Ovary (tissue), 9 donors: ENCODE measurements around the gene MORN5. TPM values are rescaled to one million over a fixed set of nuclear protein-coding genes. Genes with fewer than 3 reads are reported as not detected.

Source experiments
- DNase-seq, 5 donors: peaks; one replicate each; pipeline ENCODE4 v3.0.0-alpha.2; 2019 to 2020
- H3K27ac ChIP-seq, 2 donors: fragments of 200-600 bp; one replicate each; pipeline versions ENCODE4 v1.5.1 to v1.8.0; 2019 to 2022
- H3K27me3 ChIP-seq: fragments of 200-600 bp; one replicate; pipeline ENCODE4 v1.8.0; 2022
- H3K36me3 ChIP-seq: fragments of 200-600 bp; sonication (generic); one replicate; pipeline ENCODE4 v1.5.1; 2019
- H3K4me1 ChIP-seq: one replicate; pipeline ENCODE4 v1.8.1; 2013; ENCODE audit warnings: mild to moderate bottlenecking, moderate library complexity; ENCODE audit not compliant: insufficient read depth
- H3K4me3 ChIP-seq: fragments of 200-600 bp; sonication (generic); one replicate; pipeline ENCODE4 v1.5.1; 2017
- H3K9me3 ChIP-seq, 2 donors: fragments of 200-600 bp in 1 of 2; sonication (generic) in 1 of 2; one replicate each; pipeline versions ENCODE4 v1.5.1 to v1.8.1; 2013 to 2019; ENCODE audit warnings: mild to moderate bottlenecking in 1 of 2, moderate library complexity in 1 of 2
- EP300 ChIP-seq: sonication (generic); formaldehyde crosslinking; IDR thresholded peaks from one replicate; pipeline ENCODE4 v1.6.1; 2017; ENCODE audit warnings: antibody characterized with exemption
- POLR2A ChIP-seq: fragments of 450-650 bp; IDR thresholded peaks from one replicate; pipeline ENCODE4 v1.6.1; 2017; ENCODE audit warnings: antibody characterized with exemption, mild to moderate bottlenecking, moderate library complexity
- WGBS, 3 donors: extraction: QIAGEN DNeasy Blood & Tissue Kit in 1 of 3; methylation state at CpG; one replicate each; pipeline versions ENCODE4 v1.1.5 to v1.1.7; 2013 to 2017; 5-methylcytosine and 5-hydroxymethylcytosine counted together
- intact Hi-C, 4 donors: fragments of 100-400 bp; cut with DNase I; formaldehyde crosslinking; loops; one replicate each; pipeline versions ENCODE4 v1.11.0 to v1.15.1; 2022 to 2023
- polyA plus RNA-seq, 2 donors: library from polyadenylated mRNA; stranded (reverse); fragments of 200-250 nt in 1 of 2; fragments of 350-450 nt in 1 of 2; fragmentation: Illumina TruSeq in 1 of 2; extraction: RNeasy Lipid Tissue Mini Kit (QIAGEN cat#74804) in 1 of 2; gene quantifications; one replicate each; pipeline ENCODE4 v1.2.3, GENCODE V29; 2013 to 2014
- total RNA-seq, 7 donors: library from RNA; depleted of rRNA in 2 of 7; stranded (reverse); fragments of >200 nt in 2 of 7; fragmentation: NEBNext Ultra II Directional in 3 of 7; extraction: Animal tissue kit (Norgen Biotek cat#: 25700) in 3 of 7; gene quantifications; one replicate each; pipeline versions ENCODE4 v1.1.0 to v1.2.4, GENCODE V29; 2016 to 2023
- TF ChIP-seq, protein P1 (sequence below), 3 donors: fragments of 450-650 bp in 2 of 3; fragments of 200-600 bp in 1 of 3; IDR thresholded peaks; one replicate each; pipeline versions ENCODE4 v1.5.1 to v1.8.0; 2016 to 2022; ENCODE audit warnings: antibody characterized with exemption in 3 of 3, mild to moderate bottlenecking in 1 of 3
- donor health status: DM: no; HTN: no; CAD: no; lungs with moderate emphysema.
- donor health status: DM: no; HTN: no; CAD: no.
- donor health status: Bipolar disorder and iron deficiency.
- donor health status: DM: yes; HTN: yes; CAD: no.
- donor health status: DM: no; HTN: no; CAD: no.
- donor health status: DM: yes; HTN: yes; CAD: no.

Gene MORN5
- total and polyA plus RNA-seq, 9 donors = 0.63 to 25.4 (median 1.6) TPM; not detected in 2

- DNase-seq = no peak
These were observed 38.3 kb upstream of the MORN5 start for GRCh38 chr9:122121391-122121790.

DNA sequence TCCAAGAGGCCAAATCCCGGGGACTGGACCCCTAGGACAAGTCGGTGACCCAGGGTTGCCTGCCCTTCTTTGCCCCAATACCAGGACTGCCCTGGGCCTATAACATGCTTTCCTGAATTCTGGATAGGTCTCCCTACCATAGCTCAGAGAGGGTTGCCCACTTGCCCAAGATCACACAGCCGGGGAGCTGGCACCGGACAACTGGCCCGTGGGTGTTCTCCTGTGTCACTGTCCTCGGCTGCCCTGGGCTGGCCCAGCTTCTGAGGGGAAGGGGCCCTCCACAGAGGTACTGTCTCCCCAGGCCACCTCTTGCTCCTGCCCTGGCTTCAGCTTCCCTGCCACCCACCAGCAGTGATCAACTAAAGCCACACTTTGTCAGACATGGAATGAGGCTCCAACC is 37.8 kb upstream of the MORN5 start:
- no peak for DNase-seq
- TF ChIP-seq, protein P1, sequence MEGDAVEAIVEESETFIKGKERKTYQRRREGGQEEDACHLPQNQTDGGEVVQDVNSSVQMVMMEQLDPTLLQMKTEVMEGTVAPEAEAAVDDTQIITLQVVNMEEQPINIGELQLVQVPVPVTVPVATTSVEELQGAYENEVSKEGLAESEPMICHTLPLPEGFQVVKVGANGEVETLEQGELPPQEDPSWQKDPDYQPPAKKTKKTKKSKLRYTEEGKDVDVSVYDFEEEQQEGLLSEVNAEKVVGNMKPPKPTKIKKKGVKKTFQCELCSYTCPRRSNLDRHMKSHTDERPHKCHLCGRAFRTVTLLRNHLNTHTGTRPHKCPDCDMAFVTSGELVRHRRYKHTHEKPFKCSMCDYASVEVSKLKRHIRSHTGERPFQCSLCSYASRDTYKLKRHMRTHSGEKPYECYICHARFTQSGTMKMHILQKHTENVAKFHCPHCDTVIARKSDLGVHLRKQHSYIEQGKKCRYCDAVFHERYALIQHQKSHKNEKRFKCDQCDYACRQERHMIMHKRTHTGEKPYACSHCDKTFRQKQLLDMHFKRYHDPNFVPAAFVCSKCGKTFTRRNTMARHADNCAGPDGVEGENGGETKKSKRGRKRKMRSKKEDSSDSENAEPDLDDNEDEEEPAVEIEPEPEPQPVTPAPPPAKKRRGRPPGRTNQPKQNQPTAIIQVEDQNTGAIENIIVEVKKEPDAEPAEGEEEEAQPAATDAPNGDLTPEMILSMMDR (IDR thresholded peaks at IDR 0.05) = no peak
- no peak for TF ChIP-seq POLR2A
- no peak for TF ChIP-seq EP300
- intact Hi-C loops = loop anchor here (2.0 to 10.0 kb wide), 4 partner anchors 229 to 683 kb away; partner anchors contain the start of gene OR1K1 (in 1 of the 4)
- Histone ChIP-seq H3K4me1 (no peaks in the 10 kb centered on the region), H3K27ac (no peak overlapping the region), H3K4me3 (no peak overlapping the region), H3K27me3 (no peaks in the 10 kb centered on the region), H3K36me3 (no peaks in the 10 kb centered on the region), H3K9me3 (no peaks in the 10 kb centered on the region)
- WGBS, 3 donors = 91 to 94% (median 93%) methylated on average over 6 of the region's 6 CpGs

More at GRCh38 chr9:122121391-122121790, 38.3 kb upstream of the MORN5 start:
- Histone ChIP-seq H3K4me3 (no peak overlapping the region), H3K4me1 (no peaks in the 10 kb centered on the region), H3K27me3 (no peaks in the 10 kb centered on the region), H3K36me3 (no peaks in the 10 kb centered on the region), H3K27ac (no peak overlapping the region), H3K9me3 (no peaks in the 10 kb centered on the region)
- 83 to 89% (median 88%) methylated on average over 10 of the region's 10 CpGs for WGBS, 3 donors
- intact Hi-C loops = loop anchor here in 3 of 4 donors (10.0 kb wide), 3 partner anchors 333 to 683 kb away; partner anchors contain the start of gene OR1K1 (in 1 of the 3)
- no peak for TF ChIP-seq EP300
- TF ChIP-seq POLR2A = no peak
- TF ChIP-seq, protein P1 (IDR thresholded peaks at IDR 0.05) = no peak

DNA sequence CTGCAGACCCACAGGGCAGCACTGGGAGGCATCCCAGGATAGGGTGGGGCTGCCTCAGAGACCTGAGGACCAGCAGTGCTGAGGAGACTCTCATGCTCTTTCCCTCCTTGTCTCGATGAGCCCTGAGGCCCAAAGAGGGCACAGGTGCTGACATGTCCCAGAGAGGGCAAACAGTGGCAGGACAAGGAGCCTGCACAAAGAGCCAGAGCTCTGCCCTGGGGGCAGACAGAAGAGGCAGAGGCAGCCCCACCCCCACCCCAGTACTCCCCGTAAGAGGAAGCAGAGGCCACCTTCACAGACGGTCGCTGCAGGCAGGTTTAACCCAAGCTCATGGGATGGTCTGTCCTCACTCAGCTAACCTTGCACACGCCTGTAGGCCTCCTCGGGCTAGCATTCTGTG is 37.2 kb upstream of the MORN5 start:
- TF ChIP-seq POLR2A = no peak
- TF ChIP-seq, protein P1 (IDR thresholded peaks at IDR 0.05) = no peak
- no peak for TF ChIP-seq EP300
- 49 to 72% (median 52%) methylated on average over 5 to 6 of the region's 6 CpGs for WGBS, 3 donors
- no peaks in the 10 kb centered on the region for H3K36me3 ChIP-seq
- no peaks in the 10 kb centered on the region for H3K4me1 ChIP-seq
- intact Hi-C loops = loop anchor here (2.0 to 10.0 kb wide), 4 partner anchors 228 to 682 kb away; partner anchors contain the start of gene OR1K1 (in 1 of the 4)
- DNase-seq = no peak
- no peaks in the 10 kb centered on the region for H3K9me3 ChIP-seq
- H3K27ac ChIP-seq = no peak overlapping the region
- no peak overlapping the region for H3K4me3 ChIP-seq
- H3K27me3 ChIP-seq = no peaks in the 10 kb centered on the region

GRCh38 chr9:122122903-122123632 is 36.6 kb upstream of the MORN5 start:
- WGBS, 3 donors = 23 to 30% (median 25%) methylated on average over 13 of the region's 13 CpGs
- intact Hi-C loops = loop anchor here (2.0 to 10.0 kb wide), 4 partner anchors 228 to 682 kb away; partner anchors contain the start of gene OR1K1 (in 1 of the 4)
- DNase-seq = peak; percentile 35 to 79 (median 69)
- no peak overlapping the region for H3K4me3 ChIP-seq
- H3K27me3 ChIP-seq = no peaks in the 10 kb centered on the region
- H3K9me3 ChIP-seq = no peaks in the 10 kb centered on the region
- H3K4me1 ChIP-seq = no peaks in the 10 kb centered on the region
- TF ChIP-seq EP300 (no peak), POLR2A (no peak)
- TF ChIP-seq, protein P1 (IDR thresholded peaks at IDR 0.05) = peak; percentile 62 to 75 (median 64)
- no peaks in the 10 kb centered on the region for H3K36me3 ChIP-seq
- H3K27ac ChIP-seq = no peak overlapping the region
